Loucy (cell line): ENCODE data around the gene HOXD13.

ENCODE experiments used
- EZH2phosphoT487 ChIP-seq: fragments of 200-600 bp; IDR thresholded peaks from 2 replicates; pipeline ENCODE4 v1.6.1; 2018; ENCODE audit warnings: antibody characterized with exemption, mild to moderate bottlenecking, moderate library complexity, borderline replicate concordance
- TF ChIP-seq, protein P1 (sequence below): fragments of 200-600 bp; sonication (generic); conservative IDR thresholded peaks from 2 replicates; pipeline ENCODE4 v1.5.1; 2014; ENCODE audit warnings: mild to moderate bottlenecking, antibody characterized with exemption, low read length

- TF ChIP-seq, protein P1, sequence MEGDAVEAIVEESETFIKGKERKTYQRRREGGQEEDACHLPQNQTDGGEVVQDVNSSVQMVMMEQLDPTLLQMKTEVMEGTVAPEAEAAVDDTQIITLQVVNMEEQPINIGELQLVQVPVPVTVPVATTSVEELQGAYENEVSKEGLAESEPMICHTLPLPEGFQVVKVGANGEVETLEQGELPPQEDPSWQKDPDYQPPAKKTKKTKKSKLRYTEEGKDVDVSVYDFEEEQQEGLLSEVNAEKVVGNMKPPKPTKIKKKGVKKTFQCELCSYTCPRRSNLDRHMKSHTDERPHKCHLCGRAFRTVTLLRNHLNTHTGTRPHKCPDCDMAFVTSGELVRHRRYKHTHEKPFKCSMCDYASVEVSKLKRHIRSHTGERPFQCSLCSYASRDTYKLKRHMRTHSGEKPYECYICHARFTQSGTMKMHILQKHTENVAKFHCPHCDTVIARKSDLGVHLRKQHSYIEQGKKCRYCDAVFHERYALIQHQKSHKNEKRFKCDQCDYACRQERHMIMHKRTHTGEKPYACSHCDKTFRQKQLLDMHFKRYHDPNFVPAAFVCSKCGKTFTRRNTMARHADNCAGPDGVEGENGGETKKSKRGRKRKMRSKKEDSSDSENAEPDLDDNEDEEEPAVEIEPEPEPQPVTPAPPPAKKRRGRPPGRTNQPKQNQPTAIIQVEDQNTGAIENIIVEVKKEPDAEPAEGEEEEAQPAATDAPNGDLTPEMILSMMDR = no peak
- no peak for TF ChIP-seq EZH2phosphoT487
These were observed 2.9 kb downstream of the HOXD13 start for GRCh38 chr2:176095421-176095820.
